Suppressor macrophage treated with lipopolysaccharide for 4 hours (primary cell): Measurements from ENCODE around the gene MPP2.
"Not testable (repeated sequence)": the region's sequence is repeated elsewhere in the genome, so short reads cannot be mapped to it uniquely, and the experiment has no call there.

ENCODE experiments used
- DNase-seq: peaks from one replicate; pipeline ENCODE4 v3.0.0-alpha.2; 2020

Gene MPP2

DNA sequence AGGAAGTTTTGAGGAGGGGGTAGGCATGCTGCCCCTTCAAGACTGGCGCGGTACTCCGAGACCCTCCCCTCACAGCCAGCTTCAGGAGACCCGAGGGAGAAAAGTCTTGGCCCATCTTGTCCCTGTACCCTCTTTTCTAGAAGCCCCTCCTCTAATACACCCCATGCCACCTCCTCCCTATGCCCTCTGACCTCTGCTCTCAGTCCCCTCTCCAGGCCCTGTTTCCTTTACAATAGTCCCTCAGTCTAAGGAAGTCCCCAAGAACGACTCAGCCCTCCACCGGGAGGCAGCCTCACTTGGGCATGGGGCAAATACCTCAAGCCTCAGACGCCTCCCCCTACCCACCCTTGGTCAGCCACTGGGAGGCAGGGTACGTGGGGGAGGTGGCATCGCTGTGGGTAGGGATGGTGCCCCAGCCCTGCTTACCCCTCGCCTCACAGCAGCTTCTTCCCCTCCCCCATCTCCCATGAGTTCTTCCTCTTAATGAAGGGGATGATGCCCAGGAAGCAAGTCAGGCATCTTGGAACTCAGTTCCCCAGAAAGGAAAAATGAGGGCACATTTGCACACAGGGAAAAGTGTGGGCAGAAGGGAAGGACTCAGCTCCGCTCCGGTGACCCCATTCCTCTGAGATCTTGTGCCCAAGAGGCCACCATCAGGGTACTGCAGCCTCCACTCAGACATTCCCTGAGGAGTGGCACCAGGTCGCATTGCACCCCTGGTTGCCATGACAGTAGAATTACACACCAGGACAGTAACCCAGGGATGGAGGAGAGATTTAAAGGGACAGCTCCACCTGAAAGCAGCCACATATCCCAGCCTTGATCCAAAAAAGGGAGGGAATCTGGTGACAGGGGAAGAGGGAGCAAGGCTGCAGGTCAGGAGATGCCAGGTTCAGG is 6.2 kb downstream of the MPP2 start:
- DNase-seq, result no peak

- DNase-seq, result peak; percentile 86
These were observed 7.0 kb downstream of the MPP2 start for GRCh38 chr17:43900183-43900857.

GRCh38 chr17:43898446-43898845 is 8.9 kb downstream of the MPP2 start:
- DNase-seq, result no peak

GRCh38 chr17:43897831-43898230 is 9.5 kb downstream of the MPP2 start:
- DNase-seq, result no peak

DNA sequence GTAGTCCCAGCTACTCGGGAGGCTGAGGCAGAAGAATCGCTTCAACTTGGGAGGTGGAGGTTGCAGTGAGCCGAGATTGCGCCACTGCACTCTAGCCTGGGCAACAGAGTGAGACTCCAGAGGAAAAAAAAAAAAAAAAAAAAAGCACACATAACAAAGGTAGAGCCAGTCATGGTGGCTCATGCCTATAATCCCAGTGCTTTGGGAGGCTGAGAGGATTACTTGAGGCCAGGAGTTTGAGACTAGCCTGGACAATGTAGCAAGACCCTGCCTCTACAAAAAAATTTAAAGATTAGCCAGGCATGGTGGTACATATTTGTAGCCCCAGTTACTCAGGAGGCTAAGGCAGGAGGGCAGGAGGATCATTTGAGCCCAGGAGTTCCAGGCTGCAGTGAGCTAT is 12.8 kb downstream of the MPP2 start:
- not testable (repeated sequence) for DNase-seq

DNA sequence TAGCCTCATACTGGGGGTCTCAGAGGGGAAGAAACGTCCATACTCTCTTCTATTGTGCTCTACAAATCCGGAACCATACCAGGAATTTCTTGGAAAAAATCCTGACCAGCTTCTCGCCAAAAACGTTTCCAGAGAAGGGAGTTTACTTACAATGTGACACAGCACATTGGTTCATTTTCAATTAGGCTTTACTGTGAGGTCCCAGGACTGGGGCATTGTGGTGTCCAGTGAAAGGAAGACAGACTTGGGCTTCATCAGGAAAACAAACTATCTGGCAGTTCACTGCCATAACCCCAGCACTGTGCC is 14.7 kb downstream of the MPP2 start:
- no peak for DNase-seq

GRCh38 chr17:43891851-43892646 is 15.3 kb downstream of the MPP2 start:
- no peak for DNase-seq

DNA sequence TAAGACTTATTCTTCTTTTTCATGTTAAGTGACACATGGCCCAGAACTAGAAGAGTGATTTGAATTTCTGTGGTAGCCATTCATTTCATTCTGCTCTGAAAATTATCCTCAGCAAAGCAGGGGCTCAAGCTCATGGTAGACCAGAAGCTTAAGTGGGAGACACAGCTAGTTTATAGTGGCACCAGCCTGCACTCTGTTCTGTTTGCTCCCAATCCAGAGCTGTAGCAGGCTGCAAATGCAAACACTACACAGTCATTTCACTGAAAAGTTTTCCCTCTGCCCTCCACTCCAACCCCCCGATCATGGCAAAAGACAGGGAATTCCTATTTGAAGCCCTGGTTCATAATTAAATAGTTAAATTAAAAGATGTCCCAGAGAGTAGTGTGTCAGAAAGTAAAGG is 17.1 kb downstream of the MPP2 start:
- no peak for DNase-seq

DNA sequence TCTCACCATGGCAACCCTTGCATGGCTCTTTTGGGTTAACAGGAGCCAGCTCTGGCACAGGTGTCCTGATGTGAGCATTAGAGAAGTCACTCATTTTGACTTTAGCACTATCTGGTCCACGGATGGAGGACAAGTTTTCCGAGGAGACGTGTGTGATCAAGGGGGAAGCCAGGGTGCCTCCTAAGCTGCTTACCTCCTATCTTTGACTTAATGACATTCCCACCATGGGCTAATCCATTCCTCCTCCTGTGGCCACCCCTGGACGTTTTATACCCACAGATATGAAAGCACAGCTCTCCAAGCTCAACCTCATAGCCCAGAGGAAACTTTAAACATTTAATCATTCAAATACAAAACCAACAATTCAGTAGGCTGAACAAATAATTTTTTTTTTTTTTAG is 18.8 kb downstream of the MPP2 start:
- DNase-seq, result no peak

DNA sequence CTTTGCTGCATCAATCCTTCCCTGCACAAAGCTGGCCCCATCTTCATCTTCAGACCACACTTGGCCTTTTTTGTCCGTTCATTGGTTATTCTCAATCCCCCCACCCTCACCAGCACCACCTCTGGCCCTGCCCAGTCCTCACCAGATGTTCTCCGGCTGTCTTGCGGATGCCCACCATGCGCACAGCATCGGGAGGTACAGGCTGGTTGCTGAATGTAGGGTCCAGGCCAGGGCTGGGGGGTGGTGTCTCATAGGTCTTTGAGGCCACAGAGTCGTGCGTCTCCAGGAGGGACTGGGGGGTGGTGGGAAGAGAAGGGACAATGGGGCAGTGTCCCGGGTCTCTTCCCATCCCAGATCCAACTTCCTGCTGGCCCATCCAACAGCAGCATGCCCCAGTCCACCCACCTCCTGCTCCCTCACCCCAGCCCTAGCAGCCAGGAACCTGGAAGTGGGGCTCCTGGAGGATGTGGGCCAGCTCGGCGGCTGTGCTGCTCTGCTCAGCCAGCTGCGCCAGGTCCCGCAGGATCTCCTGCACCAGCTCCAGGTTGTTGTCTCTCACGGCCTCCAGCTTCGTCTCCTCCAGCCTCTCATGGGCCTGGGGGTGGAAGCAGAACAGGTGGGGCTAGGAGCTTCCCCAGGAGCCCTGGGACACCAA is 24.4 kb downstream of the MPP2 start:
- DNase-seq, result no peak

DNA sequence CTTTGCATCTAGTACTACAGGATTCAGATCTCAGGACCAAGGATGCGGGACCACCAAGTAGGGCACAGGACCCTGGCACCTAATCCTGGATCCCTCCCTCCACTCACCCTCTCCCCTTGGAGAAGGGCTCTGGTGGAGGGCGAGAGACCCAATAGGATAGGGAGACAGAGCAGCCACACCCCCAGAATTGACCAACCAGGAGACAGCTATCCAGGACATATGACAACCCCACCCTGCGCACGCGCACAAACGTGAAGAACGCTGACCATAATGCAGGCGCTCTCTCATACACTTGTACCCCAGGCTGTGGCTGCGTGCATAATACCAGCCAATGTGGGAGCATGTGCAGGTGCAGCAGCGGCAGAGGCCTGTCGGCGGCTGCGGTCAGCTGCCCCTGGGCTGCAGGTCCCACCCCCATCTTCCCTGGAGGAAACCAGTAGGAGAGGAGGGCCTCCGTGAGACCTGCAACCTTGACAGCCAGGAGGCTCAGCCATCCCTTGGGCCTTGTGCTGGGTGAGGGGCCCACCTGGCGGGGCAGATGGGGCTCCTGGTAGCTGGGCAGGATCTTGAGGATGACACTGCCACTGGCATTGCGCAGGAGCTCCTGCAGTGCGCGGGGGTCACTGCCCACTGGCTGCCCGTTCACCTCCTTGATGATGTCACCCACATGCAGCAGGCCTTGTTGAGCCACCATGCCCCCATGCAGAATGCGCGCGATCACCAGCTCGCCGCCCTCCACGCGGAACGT is 25.4 kb downstream of the MPP2 start:
- no peak for DNase-seq

DNA sequence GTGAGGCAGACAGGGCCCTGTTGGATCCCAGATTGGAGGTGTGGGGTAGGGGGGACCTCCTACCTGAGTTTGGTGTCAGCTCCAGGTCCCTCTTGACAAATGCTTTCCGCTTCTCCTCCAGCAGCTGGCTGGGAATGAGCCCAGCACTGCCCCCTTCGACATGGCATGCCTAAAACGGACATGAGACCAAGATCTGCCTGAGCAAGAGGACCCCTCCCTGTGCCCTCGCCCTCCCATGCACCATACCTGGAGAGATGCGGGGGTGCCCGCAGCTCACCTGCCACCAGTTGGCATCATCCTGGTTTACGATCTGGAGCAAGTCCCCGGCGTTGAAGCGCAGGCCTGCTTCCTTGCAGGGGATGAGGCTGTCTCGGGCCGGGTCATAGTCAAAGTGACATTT is 26.2 kb downstream of the MPP2 start:
- no peak for DNase-seq

GRCh38 chr17:43880420-43880991 is 26.8 kb downstream of the MPP2 start:
- peak; percentile 23 for DNase-seq

DNA sequence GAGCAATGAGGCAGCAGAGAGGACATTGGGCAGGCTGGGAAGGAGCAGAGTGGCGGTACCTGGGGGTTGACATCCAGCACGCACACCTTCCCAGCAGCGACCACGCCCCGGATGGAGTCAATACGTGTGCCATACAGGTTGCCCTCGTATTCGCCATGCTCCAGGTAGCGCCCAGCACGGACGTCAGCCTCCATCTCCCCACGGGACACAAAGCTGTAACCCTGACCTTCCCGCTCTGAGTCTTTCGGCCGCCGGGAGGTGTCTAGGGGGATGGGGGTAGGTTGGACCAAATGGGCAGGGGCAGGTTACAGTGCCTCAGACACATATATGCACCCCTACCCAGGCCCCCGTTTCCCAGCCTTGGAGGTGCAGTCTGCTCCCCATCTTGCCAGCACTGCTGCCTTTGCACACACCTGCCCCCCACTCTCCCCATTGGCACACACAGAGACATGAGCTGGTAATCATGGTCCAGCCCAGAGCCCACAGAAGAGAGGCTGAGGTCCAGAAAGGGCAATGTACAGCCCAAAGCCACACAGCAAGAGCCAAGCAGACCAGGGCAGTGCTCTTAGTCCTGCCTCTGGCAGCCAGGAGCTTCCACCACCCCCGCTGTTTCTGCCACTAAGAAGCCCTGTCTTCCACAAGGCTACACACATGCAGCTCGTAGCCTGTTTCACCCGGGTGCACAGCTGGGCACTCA is 27.5 kb downstream of the MPP2 start:
- no peak for DNase-seq

GRCh38 chr17:43878260-43879175 is 28.8 kb downstream of the MPP2 start:
- peak; percentile 76 for DNase-seq

- DNase-seq, result no peak
These were observed 29.7 kb downstream of the MPP2 start for GRCh38 chr17:43877451-43878155.

DNA sequence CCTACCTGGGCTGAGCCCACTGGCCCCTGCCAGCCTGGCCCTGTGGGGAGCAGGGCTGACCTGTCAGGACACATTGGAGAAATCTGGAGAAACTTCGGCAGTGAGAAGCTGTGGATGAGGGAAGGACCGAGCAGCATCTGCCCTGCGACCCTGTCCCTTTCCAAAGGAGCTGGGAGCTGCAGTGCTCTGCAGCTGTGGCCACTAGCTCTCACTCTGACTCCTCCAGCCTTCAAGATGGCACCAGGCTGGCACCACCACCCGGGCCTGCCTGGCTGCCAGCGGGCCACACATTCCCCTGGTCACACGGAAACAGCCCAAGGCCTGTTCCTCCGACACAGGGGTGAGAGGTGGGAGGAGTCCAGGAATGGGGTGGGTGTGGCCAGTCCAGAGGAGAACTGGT is 30.3 kb downstream of the MPP2 start:
- DNase-seq, result no peak

GRCh38 chr17:43875476-43876147 is 31.7 kb downstream of the MPP2 start:
- DNase-seq, result no peak

DNA sequence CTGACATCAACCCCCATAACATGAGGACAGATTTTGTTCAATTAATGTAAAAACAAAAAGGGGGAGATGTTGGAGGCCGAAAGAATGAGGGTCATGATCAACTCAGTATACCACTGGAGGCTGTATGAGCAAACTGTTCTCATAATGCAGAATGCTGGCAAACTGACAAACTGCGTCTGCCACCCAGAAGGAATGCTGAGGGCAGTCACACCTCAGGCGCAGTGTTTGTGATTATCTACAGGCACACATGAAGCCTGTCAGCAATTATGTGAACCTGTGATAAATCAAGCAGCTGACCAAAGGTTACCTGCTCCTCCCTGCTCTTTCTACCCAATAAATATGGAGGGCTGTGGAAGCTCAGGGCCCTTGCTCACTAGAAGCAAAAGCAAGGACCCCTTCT is 33.0 kb downstream of the MPP2 start:
- no peak for DNase-seq
